Lower leg skin (tissue), 3 donors: ENCODE measurements around the gene MVK.

Source experiments
- CTCF ChIP-seq, 3 donors: fragments of 450-650 bp; IDR thresholded peaks; one replicate each; pipeline ENCODE4 v1.5.1; 2016; ENCODE audit warnings: antibody characterized with exemption in 3 of 3, mild to moderate bottlenecking in 3 of 3, moderate library complexity in 2 of 3
- POLR2A ChIP-seq, 2 donors: fragments of 450-650 bp; IDR thresholded peaks; one replicate each; pipeline ENCODE4 v1.6.1; 2016 to 2017; ENCODE audit warnings: antibody characterized with exemption in 2 of 2, mild to moderate bottlenecking in 1 of 2, moderate library complexity in 1 of 2

GRCh38 chr12:109587921-109588320 is 14.3 kb downstream of the MVK start:
- TF ChIP-seq CTCF (IDR thresholded peaks at IDR 0.05) (no peak), POLR2A (IDR thresholded peaks at IDR 0.05) (no peak)
